HepG2 (cell line): ENCODE measurements around the gene GFY. TPM values are rescaled to one million over a fixed set of nuclear protein-coding genes. Genes with fewer than 3 reads are reported as not detected.
A peak's percentile ranks its signal among the peaks of the same experiment; 100 is the strongest.

Source experiments
- ATAC-seq: fragments of 200-7000 bp; cut with Tn5 transposase; 3 replicates; pipeline ENCODE4 v1.9.1; 2020; ENCODE audit warnings: mild to moderate bottlenecking, moderate library complexity
- BruUV-seq: library from RNA; stranded (reverse); fragments of 400-500 nt; replicated peaks from 2 replicates; lab custom pipeline; 2021; lab: Mats Ljungman, UMichigan
- CTCF ChIA-PET: fragments of 300-600 bp; formaldehyde crosslinking; extraction: SDS; loops from one replicate; lab custom pipeline; 2021; ENCODE audit warnings: low total read pairs, inconsistent platforms, low intra/inter-chr PET ratio; lab: Yijun Ruan, JAX
- POLR2A ChIA-PET: fragments of 350-600 bp; sonication (Branson Sonifier 250); formaldehyde crosslinking; loops from one replicate; lab custom pipeline; 2020; ENCODE audit warnings: antibody characterized with exemption, inconsistent platforms; lab: Yijun Ruan, JAX
- DNase-seq: peaks from one replicate; pipeline ENCODE4 v3.0.0-alpha.2; 2015; ENCODE audit warnings: low spot score
- FAIRE-seq: peaks from 3 replicates; lab custom pipeline; 2011; peaks lifted over from hg19 to GRCh38; lab: Jason Lieb, UNC
- H2AFZ ChIP-seq: one replicate; pipeline ENCODE4 v1.6.1; 2011; ENCODE audit warnings: low read length, inconsistent platforms
- H3K27ac ChIP-seq: fragments of 300-600 bp; 3 replicates; pipeline ENCODE4 v1.8.0; 2011; ENCODE audit warnings: mixed run types, mild to moderate bottlenecking, mixed read lengths, low read length, inconsistent platforms; ENCODE audit not compliant: insufficient read depth; ENCODE audit errors: extremely low read length
- H3K27me3 ChIP-seq, 2 experiments: fragments of 200-600 bp in 1 of 2; 2 replicates in 1 of 2; 3 replicates in 1 of 2; pipeline versions ENCODE4 v1.6.0 to v1.8.0; 2011; ENCODE audit warnings: low read length in 2 of 2, mild to moderate bottlenecking in 2 of 2, moderate library complexity in 2 of 2, inconsistent platforms in 1 of 2; ENCODE audit not compliant: insufficient read depth in 2 of 2, control insufficient read depth in 1 of 2
- H3K36me3 ChIP-seq, 2 experiments: fragments of 200-600 bp in 1 of 2; replicated peaks in 1 of 2; 2 replicates in 1 of 2; 3 replicates in 1 of 2; pipeline versions ENCODE4 v1.5.1 to v1.8.0; 2011; ENCODE audit warnings: low read length in 2 of 2, inconsistent platforms in 1 of 2; ENCODE audit not compliant: insufficient read depth in 2 of 2, control insufficient read depth in 1 of 2
- H3K4me1 ChIP-seq: 2 replicates; pipeline ENCODE4 v1.5.1; 2012; ENCODE audit warnings: low read length, inconsistent platforms; ENCODE audit not compliant: insufficient read depth
- H3K4me2 ChIP-seq: 2 replicates; pipeline ENCODE4 v1.6.0; 2011; ENCODE audit warnings: low read depth, low read length, inconsistent platforms
- H3K4me3 ChIP-seq, 3 experiments: fragments of 200-600 bp in 1 of 3; sonication (generic), shearing (Covaris generic) in 1 of 3; replicated peaks in 1 of 3; 2 replicates each; pipeline ENCODE4 v1.5.1; 2011 to 2016; ENCODE audit warnings: low read length in 3 of 3, inconsistent platforms in 2 of 3, low read depth in 2 of 3, mild to moderate bottlenecking in 2 of 3, control low read depth in 1 of 3, mixed read lengths in 1 of 3; ENCODE audit not compliant: insufficient read depth in 1 of 3
- H3K79me2 ChIP-seq: one replicate; pipeline ENCODE4 v1.6.1; 2011; ENCODE audit warnings: low read length, inconsistent platforms; ENCODE audit not compliant: insufficient read depth
- H3K9ac ChIP-seq: 2 replicates; pipeline ENCODE4 v1.6.0; 2011; ENCODE audit warnings: mild to moderate bottlenecking, low read depth, low read length, inconsistent platforms; ENCODE audit not compliant: insufficient read depth
- H3K9me3 ChIP-seq: 2 replicates; pipeline ENCODE4 v1.5.1; 2012; ENCODE audit warnings: mild to moderate bottlenecking, low read length
- H4K20me1 ChIP-seq: 2 replicates; pipeline ENCODE4 v1.6.0; 2011; ENCODE audit warnings: inconsistent platforms, mild to moderate bottlenecking, low read length, moderate library complexity; ENCODE audit not compliant: insufficient read depth
- AGO2 ChIP-seq: fragments of 200-400 bp; formaldehyde crosslinking; optimal IDR thresholded peaks from 2 replicates; pipeline ENCODE3; 2017; ENCODE audit warnings: mild to moderate bottlenecking, low read depth, low read length, moderate library complexity
- FOXO1 ChIP-seq: sonication (generic); formaldehyde crosslinking; IDR thresholded peaks from 2 replicates; pipeline ENCODE4 v1.4.0; 2020; ENCODE audit warnings: missing genetic modification reagents
- GFI1 ChIP-seq: sonication (generic); formaldehyde crosslinking; IDR thresholded peaks from 2 replicates; pipeline ENCODE4 v1.5.0; 2020; ENCODE audit warnings: missing genetic modification reagents, mild to moderate bottlenecking, borderline replicate concordance
- NCOA1 ChIP-seq: sonication (generic); formaldehyde crosslinking; IDR thresholded peaks from 2 replicates; pipeline ENCODE4 v1.9.0; 2021; ENCODE audit warnings: missing genetic modification reagents
- NKX3-1 ChIP-seq: sonication (generic); formaldehyde crosslinking; IDR thresholded peaks from 2 replicates; pipeline ENCODE4 v1.5.0; 2020; ENCODE audit warnings: missing genetic modification reagents
- SMAD9 ChIP-seq: sonication (generic); formaldehyde crosslinking; IDR thresholded peaks from 2 replicates; pipeline ENCODE4 v1.5.1; 2020; ENCODE audit warnings: mild to moderate bottlenecking, missing genetic modification reagents
- SNAPC5 ChIP-seq: sonication (generic); formaldehyde crosslinking; IDR thresholded peaks from 2 replicates; pipeline ENCODE4 v1.8.1; 2023; ENCODE audit warnings: mild to moderate bottlenecking, missing genetic modification reagents, borderline replicate concordance
- TBX3 ChIP-seq: fragments of 450-650 bp; IDR thresholded peaks from 2 replicates; pipeline ENCODE4 v1.6.1; 2017; ENCODE audit warnings: antibody characterized with exemption, mild to moderate bottlenecking, inconsistent platforms, borderline replicate concordance
- ZBTB34 ChIP-seq: sonication (generic); formaldehyde crosslinking; IDR thresholded peaks from 2 replicates; pipeline ENCODE4 v1.8.0; 2022; ENCODE audit warnings: mild to moderate bottlenecking, missing genetic modification reagents
- ZNF362 ChIP-seq: sonication (generic); formaldehyde crosslinking; IDR thresholded peaks from 2 replicates; pipeline ENCODE4 v1.4.0; 2020; ENCODE audit warnings: missing genetic modification reagents, mild to moderate bottlenecking, borderline replicate concordance
- ZNF724P ChIP-seq: sonication (generic); formaldehyde crosslinking; IDR thresholded peaks from 2 replicates; pipeline ENCODE4 v1.8.0; 2022; ENCODE audit warnings: missing genetic modification reagents, borderline replicate concordance
- WGBS: methylation state at CpG from one replicate; pipeline ENCODE4 v1.1.6; 2017; ENCODE audit warnings: low lambda C conversion rate; 5-methylcytosine and 5-hydroxymethylcytosine counted together
- in situ Hi-C: cut with HindIII; loops from 2 replicates; pipeline ENCODE4 v1.10.0; 2017; ENCODE audit warnings: low pct_unique_long_range_greater_than_20kb; ENCODE audit not compliant: extremely low pct_ligation_motif_present
- intact Hi-C: fragments of 100-400 bp; cut with micrococcal nuclease; formaldehyde crosslinking; loops from one replicate; pipeline ENCODE4 v1.10.0; 2022; ENCODE audit not compliant: unreplicated experiment
- polyA plus RNA-seq, 8 experiments: library from polyadenylated mRNA; depleted of rRNA in 3 of 8; stranded (reverse) in 7 of 8; unstranded in 1 of 8; fragments of >200 nt; fragmentation: Illumina TruSeq in 4 of 8; extraction: Trizol in 4 of 8; gene quantifications; 2 replicates each; pipeline versions ENCODE4 v1.2.1 to v1.2.3, GENCODE V29; 2011 to 2016; ENCODE audit warnings: low read depth in 4 of 8, missing spikeins in 1 of 8, mixed read lengths in 1 of 8; ENCODE audit not compliant: insufficient read depth in 1 of 8
- total RNA-seq, 5 experiments: library from RNA; depleted of rRNA; stranded (reverse); fragments of >200 nt; fragmentation: Illumina TruSeq; extraction: Trizol; gene quantifications; 2 replicates each; pipeline ENCODE4 v1.2.3, GENCODE V29; 2016; ENCODE audit warnings: low read depth in 1 of 5
- TF ChIP-seq, protein P1 (sequence below): sonication (generic); formaldehyde crosslinking; IDR thresholded peaks from 2 replicates; pipeline ENCODE4 v1.5.0; 2020; ENCODE audit warnings: mild to moderate bottlenecking, missing genetic modification reagents, borderline replicate concordance

Gene GFY
- total and polyA plus RNA-seq, 2 of the 13 experiments (the other 11 are each of a cell fraction or from before 2014, with no cell fraction given), result not detected

- TF ChIP-seq, protein P1, sequence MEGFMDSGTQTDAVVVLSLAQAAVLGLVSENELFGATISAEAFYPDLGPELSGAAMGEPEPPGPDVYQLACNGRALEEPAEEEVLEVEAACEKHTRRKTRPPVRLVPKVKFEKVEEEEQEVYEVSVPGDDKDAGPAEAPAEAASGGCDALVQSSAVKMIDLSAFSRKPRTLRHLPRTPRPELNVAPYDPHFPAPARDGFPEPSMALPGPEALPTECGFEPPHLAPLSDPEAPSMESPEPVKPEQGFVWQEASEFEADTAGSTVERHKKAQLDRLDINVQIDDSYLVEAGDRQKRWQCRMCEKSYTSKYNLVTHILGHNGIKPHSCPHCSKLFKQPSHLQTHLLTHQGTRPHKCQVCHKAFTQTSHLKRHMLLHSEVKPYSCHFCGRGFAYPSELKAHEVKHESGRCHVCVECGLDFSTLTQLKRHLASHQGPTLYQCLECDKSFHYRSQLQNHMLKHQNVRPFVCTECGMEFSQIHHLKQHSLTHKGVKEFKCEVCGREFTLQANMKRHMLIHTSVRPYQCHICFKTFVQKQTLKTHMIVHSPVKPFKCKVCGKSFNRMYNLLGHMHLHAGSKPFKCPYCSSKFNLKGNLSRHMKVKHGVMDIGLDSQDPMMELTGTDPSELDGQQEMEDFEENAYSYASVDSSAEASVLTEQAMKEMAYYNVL (CRISPR knock-in tag), result no peak
- TF ChIP-seq TBX3 (no peak), GFI1 (no peak), NKX3-1 (CRISPR knock-in tag) (no peak)
Measured at GRCh38 chr19:49427339-49427738, 2.2 kb downstream of the GFY start (continued).

DNA sequence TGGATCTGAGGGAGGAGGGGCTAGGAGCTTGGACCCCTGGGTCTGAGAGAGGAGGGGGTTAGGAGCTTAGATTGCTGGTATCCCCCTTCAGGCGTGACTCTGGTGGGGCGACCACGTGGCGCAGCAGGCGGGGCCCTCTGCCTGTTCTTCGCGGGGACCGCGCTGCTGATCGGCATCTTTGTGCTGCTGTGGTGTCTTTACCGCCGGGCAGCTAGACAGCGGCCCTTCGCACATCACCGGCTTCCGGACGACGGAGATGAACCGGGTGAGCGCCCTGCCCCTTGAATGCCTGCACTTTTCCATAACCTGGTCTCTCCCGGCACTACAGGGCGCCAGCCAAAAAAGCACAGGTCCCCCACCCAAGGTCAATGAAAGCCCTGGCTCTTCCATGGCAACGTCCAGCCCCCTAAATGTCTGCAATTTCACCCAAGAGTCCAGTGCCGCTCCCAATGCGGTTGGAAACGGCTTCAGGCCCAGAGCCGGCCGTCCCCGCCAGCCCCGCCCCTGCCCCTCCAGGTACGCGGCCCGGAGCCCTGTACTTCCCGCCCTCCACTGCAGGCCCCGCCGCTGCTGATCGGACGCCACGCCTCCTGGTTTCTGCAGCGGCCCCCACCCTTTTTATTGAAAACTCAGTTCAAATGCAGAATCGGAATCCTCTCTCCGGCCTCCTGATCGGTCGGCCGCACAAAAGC is 2.8 kb downstream of the GFY start:
- intact Hi-C loops, result loop anchor here (5.0 kb wide), 1 partner anchor 36 kb away; no protein-coding TSS in a partner anchor
- H4K20me1 ChIP-seq, result no peaks in the 10 kb centered on the region
- H3K27ac ChIP-seq, result no peak overlapping the region
- peak overlapping the region; percentile 74 for H3K4me2 ChIP-seq
- H3K9ac ChIP-seq, result no peak overlapping the region
- POLR2A ChIA-PET, result no interaction called here
- H3K79me2 ChIP-seq, result no peaks in the 10 kb centered on the region
- H3K4me3 ChIP-seq, result peak overlapping the region; percentile 29 to 54 (median 32); a peak in 3 of 6 replicates
- H3K36me3 ChIP-seq, result no peaks in the 10 kb centered on the region
- DNase-seq, result no peak
- H2AFZ ChIP-seq, result no peak overlapping the region
- FAIRE-seq, result no peak
- no TSS peak for BruUV-seq
- CTCF ChIA-PET, result no interaction called here
- 8% methylated on average over 10 of the region's 45 CpGs for WGBS
- peaks cover 16% of the 10 kb centered on the region for H3K4me1 ChIP-seq
- ATAC-seq, result peak; percentile 55
- in situ Hi-C loops, result loop anchor here (5.0 kb wide), 1 partner anchor 36 kb away; no protein-coding TSS in a partner anchor
- no peaks in the 10 kb centered on the region for H3K9me3 ChIP-seq
- peaks cover 12 to 85% of the 10 kb centered on the region in 2 experiments for H3K27me3 ChIP-seq
- no peak for TF ChIP-seq FOXO1 (CRISPR knock-in tag)
- no peak for TF ChIP-seq ZNF724P
- no peak for TF ChIP-seq ZBTB34 (CRISPR knock-in tag)
- no peak for TF ChIP-seq ZNF362 (CRISPR knock-in tag)
- no peak for TF ChIP-seq AGO2
- TF ChIP-seq SNAPC5 (CRISPR knock-in tag), result no peak
- TF ChIP-seq NCOA1 (CRISPR knock-in tag), result no peak
- no peak for TF ChIP-seq SMAD9 (CRISPR knock-in tag)
